WTC11 (cell line): ENCODE results near the gene CLEC18A. TPM values are rescaled to one million over a fixed set of nuclear protein-coding genes. Genes with fewer than 3 reads are reported as not detected.
"Not testable (repeated sequence)": the region's sequence is repeated elsewhere in the genome, so short reads cannot be mapped to it uniquely, and the experiment has no call there.

ENCODE experiments used
- ATAC-seq: fragments of 200-7000 bp; cut with Tn5 transposase; 2 replicates; pipeline ENCODE4 v1.10.0; 2021; ENCODE audit warnings: mild to moderate bottlenecking, moderate library complexity
- Bru-seq: library from RNA; stranded (reverse); fragments of 400-500 nt; gene quantifications from one replicate; lab custom pipeline; 2021; lab: Mats Ljungman, UMichigan
- CTCF ChIA-PET: fragments of 300-600 bp; sonication (Branson Sonifier 250); formaldehyde crosslinking; loops from one replicate; lab custom pipeline; 2021; ENCODE audit warnings: antibody characterized with exemption; lab: Charles Lee
- POLR2A ChIA-PET: fragments of 350-600 bp; sonication (Branson Sonifier 250); formaldehyde crosslinking; loops from one replicate; lab custom pipeline; 2021; ENCODE audit warnings: antibody characterized with exemption; lab: Charles Lee
- DNase-seq: peaks from one replicate; pipeline ENCODE4 v3.0.0; 2021; ENCODE audit warnings: low spot score
- H3K27ac Mint-ChIP-seq: 2 replicates; pipeline ENCODE4 v1.8.0; 2021; ENCODE audit warnings: mixed read lengths
- H3K27me3 Mint-ChIP-seq: 2 replicates; pipeline ENCODE4 v1.8.0; 2021; ENCODE audit warnings: low read depth, mild to moderate bottlenecking, moderate library complexity, mixed read lengths
- H3K36me3 Mint-ChIP-seq: 2 replicates; pipeline ENCODE4 v1.8.0; 2021; ENCODE audit warnings: mixed read lengths
- H3K4me1 Mint-ChIP-seq: 2 replicates; pipeline ENCODE4 v1.8.0; 2022; ENCODE audit warnings: mixed read lengths
- H3K4me3 Mint-ChIP-seq: 2 replicates; pipeline ENCODE4 v1.8.0; 2021; ENCODE audit warnings: mild to moderate bottlenecking, moderate library complexity, mixed read lengths
- H3K9me3 Mint-ChIP-seq: 2 replicates; pipeline ENCODE4 v1.8.0; 2021; ENCODE audit warnings: mixed read lengths
- GTF2I ChIP-seq: fragments of 250-450 bp; sonication (Bioruptor Pico); conservative IDR thresholded peaks from 2 replicates; pipeline ENCODE4 v1.4.0; 2021; ENCODE audit warnings: mild to moderate bottlenecking
- PRRX2 ChIP-seq: fragments of 250-450 bp; sonication (Bioruptor Pico); IDR thresholded peaks from 2 replicates; pipeline ENCODE4 v1.8.0; 2021; ENCODE audit warnings: mild to moderate bottlenecking
- SMAD4 ChIP-seq: sonication (generic); formaldehyde crosslinking; IDR thresholded peaks from 2 replicates; pipeline ENCODE4 v1.8.0; 2022; ENCODE audit warnings: mild to moderate bottlenecking, missing genetic modification reagents
- ZNF121 ChIP-seq: sonication (generic); formaldehyde crosslinking; IDR thresholded peaks from 2 replicates; pipeline ENCODE4 v1.8.0; 2023; ENCODE audit warnings: missing genetic modification reagents
- ZNF317 ChIP-seq: sonication (generic); formaldehyde crosslinking; IDR thresholded peaks from 2 replicates; pipeline ENCODE4 v1.8.1; 2023; ENCODE audit warnings: low read depth, mild to moderate bottlenecking, moderate library complexity, missing genetic modification reagents, borderline replicate concordance
- long read RNA-seq, 3 experiments: library from RNA in 1 of 3; library from capped mRNA in 1 of 3; library from polyadenylated mRNA in 1 of 3; unstranded in 2 of 3; stranded (forward) in 1 of 3; transcript quantifications; one replicate each; pipeline ENCODE4 v2.0.0, GENCODE V29; 2021
- total RNA-seq: library from RNA; stranded (reverse); gene quantifications from 3 replicates; pipeline ENCODE4 v1.2.3, GENCODE V29; 2021
- TF ChIP-seq, protein P1 (sequence below): sonication (generic); formaldehyde crosslinking; conservative IDR thresholded peaks from 2 replicates; pipeline ENCODE4 v1.8.1; 2023; ENCODE audit warnings: mild to moderate bottlenecking, low read depth, missing genetic modification reagents, moderate library complexity
- TF ChIP-seq, protein P2 (sequence below): sonication (generic); formaldehyde crosslinking; IDR thresholded peaks from 2 replicates; pipeline ENCODE4 v1.8.1; 2022; ENCODE audit warnings: mild to moderate bottlenecking, moderate library complexity, missing genetic modification reagents
- TF ChIP-seq, protein P3 (sequence below): fragments of 250-450 bp; sonication (Bioruptor Pico); IDR thresholded peaks from 2 replicates; pipeline ENCODE4 v1.9.0; 2021; ENCODE audit warnings: mild to moderate bottlenecking, borderline replicate concordance
- TF ChIP-seq, protein P4 (sequence below): sonication (generic); formaldehyde crosslinking; IDR thresholded peaks from 2 replicates; pipeline ENCODE4 v1.8.0; 2023; ENCODE audit warnings: missing genetic modification reagents, mild to moderate bottlenecking, borderline replicate concordance

CLEC18A gene
- 0.26 to 0.46 TPM (median 0.46 TPM) in 3 replicates for total RNA-seq
- percentile 12 among the genes with signal in this experiment for Bru-seq, nascent RNA
- long read RNA-seq, experiment 1, result 0 reads
- long read RNA-seq, experiment 2, result 0 reads
- long read RNA-seq, experiment 3, result 0 reads

DNA sequence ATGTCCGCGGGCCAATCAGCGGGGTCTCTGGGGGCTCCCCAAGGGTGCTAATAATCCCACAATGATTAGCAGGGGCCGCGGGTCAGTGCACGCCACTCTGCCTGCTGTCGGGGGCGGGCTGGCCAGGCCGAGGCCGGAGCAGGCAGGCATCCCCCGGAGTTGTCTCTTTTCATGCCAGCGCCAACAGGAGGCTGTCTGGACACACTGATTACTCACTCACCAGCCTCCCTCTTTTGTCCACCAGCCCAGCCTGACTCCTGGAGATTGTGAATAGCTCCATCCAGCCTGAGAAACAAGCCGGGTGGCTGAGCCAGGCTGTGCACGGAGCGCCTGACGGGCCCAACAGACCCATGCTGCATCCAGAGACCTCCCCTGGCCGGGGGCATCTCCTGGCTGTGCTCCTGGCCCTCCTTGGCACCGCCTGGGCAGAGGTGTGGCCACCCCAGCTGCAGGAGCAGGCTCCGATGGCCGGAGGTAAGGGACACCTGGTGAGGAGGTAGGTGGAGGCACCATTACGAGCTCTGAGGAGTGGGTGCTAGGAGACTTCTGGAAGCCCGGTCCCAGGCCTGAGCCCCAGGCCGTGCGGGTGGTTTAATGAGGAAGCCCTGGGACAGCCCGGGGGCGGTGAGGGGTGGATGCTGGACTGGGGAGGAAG is at the start of gene CLEC18A:
Gene CLEC18A (plus strand): TSS at position 318 of the 655 bp plus-strand sequence. CDS start 33 bp downstream, at position 351.
- peak; percentile 19 for ATAC-seq
- H3K27ac Mint-ChIP-seq, CTCF ChIA-PET, H3K36me3 Mint-ChIP-seq, H3K9me3 Mint-ChIP-seq, POLR2A ChIA-PET, H3K4me3 Mint-ChIP-seq, H3K27me3 Mint-ChIP-seq, DNase-seq, H3K4me1 Mint-ChIP-seq: not testable (repeated sequence)

DNA sequence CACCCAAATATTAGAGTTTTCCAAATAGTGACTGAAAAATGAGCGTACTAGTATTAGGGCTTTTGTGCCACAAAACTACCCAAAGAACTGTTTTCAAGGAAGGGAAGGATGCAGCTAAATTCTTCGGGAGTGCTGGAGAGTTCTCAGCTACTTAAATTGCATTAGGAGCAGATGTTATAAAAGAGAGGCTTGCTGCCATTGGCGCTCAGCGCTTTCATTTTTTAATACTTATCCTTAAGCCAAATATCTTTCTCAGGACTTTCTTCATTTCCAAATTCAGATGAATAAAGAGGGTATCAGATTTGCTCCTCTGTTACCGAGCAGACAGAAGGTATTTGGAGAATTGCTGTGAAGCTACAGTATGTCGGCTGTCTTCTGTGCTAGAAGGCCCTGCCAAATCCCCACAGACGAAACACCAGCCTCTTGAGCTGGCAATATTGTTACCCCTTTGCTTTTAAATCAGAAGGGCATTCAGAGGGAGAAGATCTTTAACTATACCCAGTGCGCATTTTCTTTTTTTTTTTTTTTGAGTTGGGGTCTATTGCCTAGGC is 47.2 kb upstream of the CLEC18A start:
- ATAC-seq (no peak), DNase-seq (no peak)
- H3K27ac Mint-ChIP-seq, result no peak overlapping the region
- TF ChIP-seq, protein P1, sequence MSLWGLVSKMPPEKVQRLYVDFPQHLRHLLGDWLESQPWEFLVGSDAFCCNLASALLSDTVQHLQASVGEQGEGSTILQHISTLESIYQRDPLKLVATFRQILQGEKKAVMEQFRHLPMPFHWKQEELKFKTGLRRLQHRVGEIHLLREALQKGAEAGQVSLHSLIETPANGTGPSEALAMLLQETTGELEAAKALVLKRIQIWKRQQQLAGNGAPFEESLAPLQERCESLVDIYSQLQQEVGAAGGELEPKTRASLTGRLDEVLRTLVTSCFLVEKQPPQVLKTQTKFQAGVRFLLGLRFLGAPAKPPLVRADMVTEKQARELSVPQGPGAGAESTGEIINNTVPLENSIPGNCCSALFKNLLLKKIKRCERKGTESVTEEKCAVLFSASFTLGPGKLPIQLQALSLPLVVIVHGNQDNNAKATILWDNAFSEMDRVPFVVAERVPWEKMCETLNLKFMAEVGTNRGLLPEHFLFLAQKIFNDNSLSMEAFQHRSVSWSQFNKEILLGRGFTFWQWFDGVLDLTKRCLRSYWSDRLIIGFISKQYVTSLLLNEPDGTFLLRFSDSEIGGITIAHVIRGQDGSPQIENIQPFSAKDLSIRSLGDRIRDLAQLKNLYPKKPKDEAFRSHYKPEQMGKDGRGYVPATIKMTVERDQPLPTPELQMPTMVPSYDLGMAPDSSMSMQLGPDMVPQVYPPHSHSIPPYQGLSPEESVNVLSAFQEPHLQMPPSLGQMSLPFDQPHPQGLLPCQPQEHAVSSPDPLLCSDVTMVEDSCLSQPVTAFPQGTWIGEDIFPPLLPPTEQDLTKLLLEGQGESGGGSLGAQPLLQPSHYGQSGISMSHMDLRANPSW (CRISPR knock-in tag), result no peak
- TF ChIP-seq ZNF317 (CRISPR knock-in tag), result 0 out of 2 replicates have a peak, but pooled peaks have one; percentile 13
- peaks cover 11% of the 10 kb centered on the region for H3K36me3 Mint-ChIP-seq
- H3K9me3 Mint-ChIP-seq, result peaks cover 12% of the 10 kb centered on the region
- POLR2A ChIA-PET, result no interaction called here
- CTCF ChIA-PET, result interaction anchor here (0.6 to 1.8 kb wide), 2 partner anchors 26 to 40 kb away, joined by 3 to 9 read pairs; no protein-coding TSS in a partner anchor
- peaks cover 11% of the 10 kb centered on the region for H3K4me1 Mint-ChIP-seq
- no peaks in the 10 kb centered on the region; the same call in 1 of the 2 replicates for H3K27me3 Mint-ChIP-seq
- no peak overlapping the region for H3K4me3 Mint-ChIP-seq

DNA sequence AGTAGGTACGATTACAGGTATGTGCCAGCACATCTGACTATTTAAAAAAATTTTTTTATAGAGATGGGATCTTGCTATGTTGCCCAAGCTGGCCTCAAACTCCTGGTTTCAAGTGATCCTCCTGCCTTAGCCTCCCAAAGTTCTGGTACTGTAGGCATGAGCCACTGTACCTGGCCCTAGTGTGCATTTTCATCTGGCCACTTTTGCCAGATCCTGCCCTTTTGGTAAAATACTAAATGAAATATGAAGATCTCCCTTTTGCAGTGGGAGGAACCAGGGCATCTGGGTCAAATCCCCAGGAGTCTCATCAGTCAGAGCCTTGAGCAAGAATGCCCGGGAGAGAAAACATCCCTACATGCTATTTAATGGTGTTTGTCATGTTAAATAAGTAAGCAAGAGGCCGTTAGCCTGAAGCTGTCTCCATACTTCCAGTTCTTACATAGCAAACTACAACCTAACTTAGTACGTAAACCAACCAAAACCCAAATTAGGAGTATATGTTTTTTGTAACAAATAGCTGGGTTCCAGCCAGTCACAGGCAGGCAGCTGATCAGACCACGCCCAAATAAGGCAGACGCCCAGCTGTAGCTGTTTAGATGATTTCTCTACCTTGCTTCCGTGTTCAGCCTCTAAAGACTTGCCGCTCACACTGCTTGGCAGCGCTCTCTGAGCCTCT is 46.5 kb upstream of the CLEC18A start:
- Mint-ChIP-seq H3K27ac (peak overlapping the region; percentile 80), H3K9me3 (peaks cover 12% of the 10 kb centered on the region), H3K4me3 (no peak overlapping the region), H3K36me3 (peaks cover 17% of the 10 kb centered on the region), H3K27me3 (no peaks in the 10 kb centered on the region; the same call in 1 of the 2 replicates), H3K4me1 (peaks cover 11% of the 10 kb centered on the region)
- POLR2A ChIA-PET, result no interaction called here
- TF ChIP-seq GTF2I (CRISPR knock-in tag) (peak; percentile 84), SMAD4 (CRISPR knock-in tag) (no peak), ZNF121 (CRISPR knock-in tag) (peak; percentile 95), PRRX2 (no peak)
- TF ChIP-seq, protein P2, sequence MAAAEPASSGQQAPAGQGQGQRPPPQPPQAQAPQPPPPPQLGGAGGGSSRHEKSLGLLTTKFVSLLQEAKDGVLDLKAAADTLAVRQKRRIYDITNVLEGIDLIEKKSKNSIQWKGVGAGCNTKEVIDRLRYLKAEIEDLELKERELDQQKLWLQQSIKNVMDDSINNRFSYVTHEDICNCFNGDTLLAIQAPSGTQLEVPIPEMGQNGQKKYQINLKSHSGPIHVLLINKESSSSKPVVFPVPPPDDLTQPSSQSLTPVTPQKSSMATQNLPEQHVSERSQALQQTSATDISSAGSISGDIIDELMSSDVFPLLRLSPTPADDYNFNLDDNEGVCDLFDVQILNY (CRISPR knock-in tag), result no peak
- TF ChIP-seq, protein P1 (CRISPR knock-in tag), result no peak
- TF ChIP-seq, protein P3, sequence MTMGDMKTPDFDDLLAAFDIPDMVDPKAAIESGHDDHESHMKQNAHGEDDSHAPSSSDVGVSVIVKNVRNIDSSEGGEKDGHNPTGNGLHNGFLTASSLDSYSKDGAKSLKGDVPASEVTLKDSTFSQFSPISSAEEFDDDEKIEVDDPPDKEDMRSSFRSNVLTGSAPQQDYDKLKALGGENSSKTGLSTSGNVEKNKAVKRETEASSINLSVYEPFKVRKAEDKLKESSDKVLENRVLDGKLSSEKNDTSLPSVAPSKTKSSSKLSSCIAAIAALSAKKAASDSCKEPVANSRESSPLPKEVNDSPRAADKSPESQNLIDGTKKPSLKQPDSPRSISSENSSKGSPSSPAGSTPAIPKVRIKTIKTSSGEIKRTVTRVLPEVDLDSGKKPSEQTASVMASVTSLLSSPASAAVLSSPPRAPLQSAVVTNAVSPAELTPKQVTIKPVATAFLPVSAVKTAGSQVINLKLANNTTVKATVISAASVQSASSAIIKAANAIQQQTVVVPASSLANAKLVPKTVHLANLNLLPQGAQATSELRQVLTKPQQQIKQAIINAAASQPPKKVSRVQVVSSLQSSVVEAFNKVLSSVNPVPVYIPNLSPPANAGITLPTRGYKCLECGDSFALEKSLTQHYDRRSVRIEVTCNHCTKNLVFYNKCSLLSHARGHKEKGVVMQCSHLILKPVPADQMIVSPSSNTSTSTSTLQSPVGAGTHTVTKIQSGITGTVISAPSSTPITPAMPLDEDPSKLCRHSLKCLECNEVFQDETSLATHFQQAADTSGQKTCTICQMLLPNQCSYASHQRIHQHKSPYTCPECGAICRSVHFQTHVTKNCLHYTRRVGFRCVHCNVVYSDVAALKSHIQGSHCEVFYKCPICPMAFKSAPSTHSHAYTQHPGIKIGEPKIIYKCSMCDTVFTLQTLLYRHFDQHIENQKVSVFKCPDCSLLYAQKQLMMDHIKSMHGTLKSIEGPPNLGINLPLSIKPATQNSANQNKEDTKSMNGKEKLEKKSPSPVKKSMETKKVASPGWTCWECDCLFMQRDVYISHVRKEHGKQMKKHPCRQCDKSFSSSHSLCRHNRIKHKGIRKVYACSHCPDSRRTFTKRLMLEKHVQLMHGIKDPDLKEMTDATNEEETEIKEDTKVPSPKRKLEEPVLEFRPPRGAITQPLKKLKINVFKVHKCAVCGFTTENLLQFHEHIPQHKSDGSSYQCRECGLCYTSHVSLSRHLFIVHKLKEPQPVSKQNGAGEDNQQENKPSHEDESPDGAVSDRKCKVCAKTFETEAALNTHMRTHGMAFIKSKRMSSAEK (CRISPR knock-in tag), result no peak
- TF ChIP-seq, protein P4, sequence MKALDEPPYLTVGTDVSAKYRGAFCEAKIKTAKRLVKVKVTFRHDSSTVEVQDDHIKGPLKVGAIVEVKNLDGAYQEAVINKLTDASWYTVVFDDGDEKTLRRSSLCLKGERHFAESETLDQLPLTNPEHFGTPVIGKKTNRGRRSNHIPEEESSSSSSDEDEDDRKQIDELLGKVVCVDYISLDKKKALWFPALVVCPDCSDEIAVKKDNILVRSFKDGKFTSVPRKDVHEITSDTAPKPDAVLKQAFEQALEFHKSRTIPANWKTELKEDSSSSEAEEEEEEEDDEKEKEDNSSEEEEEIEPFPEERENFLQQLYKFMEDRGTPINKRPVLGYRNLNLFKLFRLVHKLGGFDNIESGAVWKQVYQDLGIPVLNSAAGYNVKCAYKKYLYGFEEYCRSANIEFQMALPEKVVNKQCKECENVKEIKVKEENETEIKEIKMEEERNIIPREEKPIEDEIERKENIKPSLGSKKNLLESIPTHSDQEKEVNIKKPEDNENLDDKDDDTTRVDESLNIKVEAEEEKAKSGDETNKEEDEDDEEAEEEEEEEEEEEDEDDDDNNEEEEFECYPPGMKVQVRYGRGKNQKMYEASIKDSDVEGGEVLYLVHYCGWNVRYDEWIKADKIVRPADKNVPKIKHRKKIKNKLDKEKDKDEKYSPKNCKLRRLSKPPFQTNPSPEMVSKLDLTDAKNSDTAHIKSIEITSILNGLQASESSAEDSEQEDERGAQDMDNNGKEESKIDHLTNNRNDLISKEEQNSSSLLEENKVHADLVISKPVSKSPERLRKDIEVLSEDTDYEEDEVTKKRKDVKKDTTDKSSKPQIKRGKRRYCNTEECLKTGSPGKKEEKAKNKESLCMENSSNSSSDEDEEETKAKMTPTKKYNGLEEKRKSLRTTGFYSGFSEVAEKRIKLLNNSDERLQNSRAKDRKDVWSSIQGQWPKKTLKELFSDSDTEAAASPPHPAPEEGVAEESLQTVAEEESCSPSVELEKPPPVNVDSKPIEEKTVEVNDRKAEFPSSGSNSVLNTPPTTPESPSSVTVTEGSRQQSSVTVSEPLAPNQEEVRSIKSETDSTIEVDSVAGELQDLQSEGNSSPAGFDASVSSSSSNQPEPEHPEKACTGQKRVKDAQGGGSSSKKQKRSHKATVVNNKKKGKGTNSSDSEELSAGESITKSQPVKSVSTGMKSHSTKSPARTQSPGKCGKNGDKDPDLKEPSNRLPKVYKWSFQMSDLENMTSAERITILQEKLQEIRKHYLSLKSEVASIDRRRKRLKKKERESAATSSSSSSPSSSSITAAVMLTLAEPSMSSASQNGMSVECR (CRISPR knock-in tag), result no peak
- DNase-seq (no peak), ATAC-seq (peak; percentile 86)
- CTCF ChIA-PET, result interaction anchor here (1.8 kb wide), 1 partner anchor 25 kb away, joined by 9 read pairs; no protein-coding TSS in a partner anchor
